ENCODE data around the gene SRRM5.
"Not testable (repeated sequence)": the region's sequence is repeated elsewhere in the genome, so short reads cannot be mapped to it uniquely, and the experiment has no call there.

Gene SRRM5

GRCh38 chr19:43611788-43612187 lies at the start of gene SRRM5:
Gene SRRM5 (plus strand): TSS chr19:43612088. CDS start chr19:43612122, 34 bp downstream.
- no peak for DNase-seq

GRCh38 chr19:43562226-43562697 lies 49.6 kb upstream of the SRRM5 start:
- no peak for DNase-seq

GRCh38 chr19:43562698-43563241 lies 49.1 kb upstream of the SRRM5 start:
- peak; percentile 56 for DNase-seq

GRCh38 chr19:43563816-43564457 lies 48.0 kb upstream of the SRRM5 start:
- DNase-seq: no peak

- no peak for DNase-seq
Observed at GRCh38 chr19:43564800-43565199, 47.1 kb upstream of the SRRM5 start.

- DNase-seq: no peak
Observed at GRCh38 chr19:43569657-43570056, 42.2 kb upstream of the SRRM5 start.

- no peak for DNase-seq
Observed at GRCh38 chr19:43570174-43570791, 41.6 kb upstream of the SRRM5 start.

GRCh38 chr19:43572171-43572588 lies 39.7 kb upstream of the SRRM5 start:
- DNase-seq: no peak

GRCh38 chr19:43574424-43575155 lies 37.3 kb upstream of the SRRM5 start:
- no peak for DNase-seq

GRCh38 chr19:43575156-43575950 lies 36.5 kb upstream of the SRRM5 start, which contains the start of the genes PINLYP and XRCC1:
Gene PINLYP (plus strand): TSS chr19:43575801. CDS start chr19:43577192, 1,391 bp downstream.
Gene XRCC1 (minus strand): TSS chr19:43575527. CDS start chr19:43575458, 69 bp downstream.
- peak; percentile 95 for DNase-seq

GRCh38 chr19:43575955-43576878 lies 35.7 kb upstream of the SRRM5 start:
- no peak for DNase-seq

- DNase-seq: no peak
Observed at GRCh38 chr19:43578787-43579186, 33.1 kb upstream of the SRRM5 start.

GRCh38 chr19:43581467-43581866 lies 30.4 kb upstream of the SRRM5 start:
- no peak for DNase-seq

GRCh38 chr19:43582495-43582894 lies 29.4 kb upstream of the SRRM5 start:
- DNase-seq: no peak

- DNase-seq: no peak
Observed at GRCh38 chr19:43584484-43584883, 27.4 kb upstream of the SRRM5 start.

GRCh38 chr19:43586346-43586745 lies 25.5 kb upstream of the SRRM5 start:
- no peak for DNase-seq

GRCh38 chr19:43587029-43587428 lies 24.9 kb upstream of the SRRM5 start:
- DNase-seq: not testable (repeated sequence)

- DNase-seq: no peak
Observed at GRCh38 chr19:43589277-43589676, 22.6 kb upstream of the SRRM5 start.

- no peak for DNase-seq
Observed at GRCh38 chr19:43589678-43590077, 22.2 kb upstream of the SRRM5 start.

- no peak for DNase-seq
Observed at GRCh38 chr19:43591904-43592772, 19.8 kb upstream of the SRRM5 start.
